Thyroid gland (tissue), 4 donors: ENCODE results near the gene CBL. TPM values are rescaled to one million over a fixed set of nuclear protein-coding genes. Genes with fewer than 3 reads are reported as not detected.

ENCODE experiments used
- DNase-seq, 2 donors: peaks; one replicate each; pipeline ENCODE4 v3.0.0-alpha.2; 2019
- H3K27ac ChIP-seq, 3 donors: fragments of 200-600 bp; sonication (generic); 1 replicate in 2 of 3; 2 replicates in 1 of 3; pipeline ENCODE4 v1.5.1; 2016 to 2019; ENCODE audit warnings: mild to moderate bottlenecking in 1 of 3, moderate library complexity in 1 of 3
- H3K27me3 ChIP-seq: fragments of 200-600 bp; sonication (generic); one replicate; pipeline ENCODE4 v1.5.1; 2019
- H3K36me3 ChIP-seq, 2 donors: fragments of 200-600 bp; sonication (generic); one replicate each; pipeline ENCODE4 v1.5.1; 2016 to 2019
- H3K4me1 ChIP-seq, 2 donors: fragments of 200-600 bp; sonication (generic); one replicate each; pipeline ENCODE4 v1.5.1; 2017 to 2019
- H3K4me3 ChIP-seq, 3 donors: fragments of 200-600 bp; sonication (generic); replicated peaks in 1 of 3; 1 replicate in 2 of 3; 2 replicates in 1 of 3; pipeline ENCODE4 v1.5.1; 2016; ENCODE audit warnings: mild to moderate bottlenecking in 1 of 3
- H3K9me3 ChIP-seq: fragments of 200-600 bp; sonication (generic); one replicate; pipeline ENCODE4 v1.5.1; 2017
- POLR2A ChIP-seq, 2 donors: fragments of 450-650 bp; IDR thresholded peaks; one replicate each; pipeline ENCODE4 v1.6.1; 2017; ENCODE audit warnings: antibody characterized with exemption in 2 of 2, mild to moderate bottlenecking in 2 of 2, moderate library complexity in 1 of 2
- WGBS, 2 donors: methylation state at CpG; one replicate each; pipeline ENCODE4 v1.1.5; 2017; 5-methylcytosine and 5-hydroxymethylcytosine counted together
- intact Hi-C: fragments of 100-400 bp; cut with DNase I; formaldehyde crosslinking; loops from one replicate; pipeline ENCODE4 v1.15.1; 2023
- total RNA-seq, 4 donors: library from RNA; depleted of rRNA; stranded (reverse); fragments of >200 nt; gene quantifications; one replicate each; pipeline ENCODE4 v1.2.3, GENCODE V29; 2016
- TF ChIP-seq, protein P1 (sequence below), 6 experiments: fragments of 200-600 bp in 3 of 6; fragments of 450-650 bp in 3 of 6; sonication (generic) in 3 of 6; IDR thresholded peaks; one replicate each; pipeline ENCODE4 v1.5.1; 2016 to 2019; ENCODE audit warnings: antibody characterized with exemption in 6 of 6, mild to moderate bottlenecking in 2 of 6, inconsistent platforms in 1 of 6, moderate library complexity in 1 of 6

The CBL gene
- total RNA-seq, 4 donors from 2014 or later = 9.4 to 14.5 (median 13.9) TPM

DNA sequence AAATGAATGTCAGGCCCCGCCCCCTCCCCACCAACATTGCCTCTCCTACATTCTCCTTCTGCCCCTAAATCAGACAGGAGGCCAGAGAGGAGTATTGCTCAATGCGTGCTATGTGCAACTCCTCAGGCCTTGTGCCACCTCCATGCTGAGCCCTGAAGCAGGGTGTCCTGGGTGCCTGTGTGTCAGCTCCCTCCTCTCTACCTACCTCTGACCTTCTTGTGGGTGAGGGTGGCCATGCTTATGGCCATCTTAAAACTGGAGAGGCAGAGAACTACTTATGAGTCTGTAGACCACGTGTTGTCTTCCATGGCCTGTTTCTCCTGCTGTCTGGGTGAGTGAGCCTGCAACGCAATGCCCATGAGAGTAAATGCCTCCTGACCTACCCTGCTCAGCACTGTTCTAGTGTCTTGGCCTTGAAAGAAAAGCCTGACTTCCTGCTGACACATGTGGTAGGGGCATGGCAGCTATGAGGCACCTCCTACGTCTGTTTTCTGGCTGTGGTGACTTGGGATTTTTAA lies 100.3 kb downstream of the CBL start:
- no peak for DNase-seq
- Histone ChIP-seq H3K36me3 (peaks cover 8 to 9% of the 10 kb centered on the region in 2 donors), H3K4me3 (no peak overlapping the region), H3K4me1 (no peaks in the 10 kb centered on the region), H3K9me3 (no peaks in the 10 kb centered on the region), H3K27ac (peak overlapping the region in 1 of 3 donors; percentile 45), H3K27me3 (no peaks in the 10 kb centered on the region)
- WGBS, 2 donors = 72 to 78% methylated on average over 4 of the region's 5 CpGs
- intact Hi-C loops = no loop called here
- TF ChIP-seq, protein P1, sequence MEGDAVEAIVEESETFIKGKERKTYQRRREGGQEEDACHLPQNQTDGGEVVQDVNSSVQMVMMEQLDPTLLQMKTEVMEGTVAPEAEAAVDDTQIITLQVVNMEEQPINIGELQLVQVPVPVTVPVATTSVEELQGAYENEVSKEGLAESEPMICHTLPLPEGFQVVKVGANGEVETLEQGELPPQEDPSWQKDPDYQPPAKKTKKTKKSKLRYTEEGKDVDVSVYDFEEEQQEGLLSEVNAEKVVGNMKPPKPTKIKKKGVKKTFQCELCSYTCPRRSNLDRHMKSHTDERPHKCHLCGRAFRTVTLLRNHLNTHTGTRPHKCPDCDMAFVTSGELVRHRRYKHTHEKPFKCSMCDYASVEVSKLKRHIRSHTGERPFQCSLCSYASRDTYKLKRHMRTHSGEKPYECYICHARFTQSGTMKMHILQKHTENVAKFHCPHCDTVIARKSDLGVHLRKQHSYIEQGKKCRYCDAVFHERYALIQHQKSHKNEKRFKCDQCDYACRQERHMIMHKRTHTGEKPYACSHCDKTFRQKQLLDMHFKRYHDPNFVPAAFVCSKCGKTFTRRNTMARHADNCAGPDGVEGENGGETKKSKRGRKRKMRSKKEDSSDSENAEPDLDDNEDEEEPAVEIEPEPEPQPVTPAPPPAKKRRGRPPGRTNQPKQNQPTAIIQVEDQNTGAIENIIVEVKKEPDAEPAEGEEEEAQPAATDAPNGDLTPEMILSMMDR (IDR thresholded peaks at IDR 0.05) = no peak
- no peak for TF ChIP-seq POLR2A (IDR thresholded peaks at IDR 0.05)

DNA sequence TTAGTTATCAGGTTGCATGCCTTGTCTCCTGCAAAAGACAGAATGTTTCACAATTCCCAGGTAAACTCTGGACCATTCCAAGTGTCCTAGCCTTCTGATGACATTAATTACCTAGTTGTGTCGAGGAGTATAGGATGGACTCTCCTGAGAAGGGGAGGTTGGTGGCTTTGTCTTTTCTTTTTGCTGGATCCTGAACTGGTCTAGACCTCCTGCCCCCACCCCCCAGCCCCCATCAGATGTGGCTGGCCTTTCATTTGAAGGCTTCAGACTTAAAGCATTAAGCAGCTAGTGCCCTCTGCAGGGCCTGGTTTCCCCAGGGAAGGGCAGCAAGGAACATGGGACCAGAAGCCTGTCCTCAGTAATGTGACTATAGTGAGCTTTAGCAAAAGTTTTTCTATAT lies 101.1 kb downstream of the CBL start:
- Histone ChIP-seq H3K36me3 (peaks cover 6% of the 10 kb centered on the region in 2 donors), H3K27ac (peak overlapping the region in 1 of 3 donors; percentile 17), H3K9me3 (no peaks in the 10 kb centered on the region), H3K27me3 (no peaks in the 10 kb centered on the region), H3K4me1 (no peaks in the 10 kb centered on the region), H3K4me3 (no peak overlapping the region)
- 54 to 86% methylated on average over 1 of the region's 1 CpG for WGBS, 2 donors
- TF ChIP-seq, protein P1 (IDR thresholded peaks at IDR 0.05) = no peak
- no peak for TF ChIP-seq POLR2A (IDR thresholded peaks at IDR 0.05)
- intact Hi-C loops = no loop called here
- DNase-seq = no peak

DNA sequence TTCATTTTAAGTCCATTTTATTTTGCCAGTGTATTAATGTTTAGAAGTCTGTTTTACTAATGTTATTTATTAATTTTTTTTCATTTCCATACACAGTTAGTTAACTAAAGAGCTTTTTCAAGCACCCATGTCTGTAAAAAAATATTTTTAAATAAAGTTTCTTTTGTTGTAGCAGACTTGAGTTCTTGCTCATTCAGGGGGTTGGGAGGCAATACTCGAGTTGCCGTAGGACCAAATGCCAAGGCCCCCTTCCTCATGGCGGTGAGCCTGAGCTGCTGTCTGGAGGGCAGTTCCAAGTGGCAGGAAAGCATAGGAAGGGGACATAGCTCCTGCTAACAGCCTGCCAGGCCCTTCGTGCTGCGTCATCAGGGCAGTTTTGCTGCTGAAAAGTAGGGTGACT lies 101.8 kb downstream of the CBL start:
- Histone ChIP-seq H3K4me3 (no peak overlapping the region), H3K27me3 (no peaks in the 10 kb centered on the region), H3K36me3 (peaks cover 0 to 6% of the 10 kb centered on the region in 2 donors), H3K9me3 (no peaks in the 10 kb centered on the region), H3K27ac (no peak overlapping the region), H3K4me1 (no peaks in the 10 kb centered on the region)
- DNase-seq = no peak
- 83 to 85% methylated on average over 5 of the region's 5 CpGs for WGBS, 2 donors
- TF ChIP-seq, protein P1 (IDR thresholded peaks at IDR 0.05) = no peak
- TF ChIP-seq POLR2A (IDR thresholded peaks at IDR 0.05) = no peak
- intact Hi-C loops = no loop called here

DNA sequence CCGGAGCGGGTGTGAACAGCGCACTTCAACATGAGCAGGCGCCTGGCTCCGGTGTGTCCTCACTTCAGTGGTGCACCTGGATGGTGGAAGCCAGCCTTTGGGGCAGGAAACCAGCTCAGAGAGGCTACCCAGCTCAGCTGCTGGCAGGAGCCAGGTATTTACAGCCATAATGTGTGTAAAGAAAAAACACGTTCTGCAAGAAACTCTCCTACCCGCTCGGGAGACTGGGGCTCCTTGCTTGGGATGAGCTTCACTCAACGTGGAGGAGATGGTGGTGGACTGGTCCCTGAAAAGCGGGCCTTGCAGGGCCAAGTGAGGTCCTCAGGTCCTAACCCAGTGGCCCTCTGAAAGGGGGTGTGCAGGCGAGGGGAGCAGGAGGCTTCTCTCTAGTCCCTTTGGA lies 103.3 kb downstream of the CBL start:
- Histone ChIP-seq H3K27ac (no peak overlapping the region), H3K4me3 (no peak overlapping the region), H3K4me1 (no peaks in the 10 kb centered on the region), H3K9me3 (no peaks in the 10 kb centered on the region), H3K36me3 (no peaks in the 10 kb centered on the region), H3K27me3 (no peaks in the 10 kb centered on the region)
- no peak for DNase-seq
- TF ChIP-seq POLR2A (IDR thresholded peaks at IDR 0.05) = no peak
- TF ChIP-seq, protein P1 (IDR thresholded peaks at IDR 0.05) = no peak
- 91 to 99% methylated on average over 9 to 11 of the region's 11 CpGs for WGBS, 2 donors
- intact Hi-C loops = no loop called here

DNA sequence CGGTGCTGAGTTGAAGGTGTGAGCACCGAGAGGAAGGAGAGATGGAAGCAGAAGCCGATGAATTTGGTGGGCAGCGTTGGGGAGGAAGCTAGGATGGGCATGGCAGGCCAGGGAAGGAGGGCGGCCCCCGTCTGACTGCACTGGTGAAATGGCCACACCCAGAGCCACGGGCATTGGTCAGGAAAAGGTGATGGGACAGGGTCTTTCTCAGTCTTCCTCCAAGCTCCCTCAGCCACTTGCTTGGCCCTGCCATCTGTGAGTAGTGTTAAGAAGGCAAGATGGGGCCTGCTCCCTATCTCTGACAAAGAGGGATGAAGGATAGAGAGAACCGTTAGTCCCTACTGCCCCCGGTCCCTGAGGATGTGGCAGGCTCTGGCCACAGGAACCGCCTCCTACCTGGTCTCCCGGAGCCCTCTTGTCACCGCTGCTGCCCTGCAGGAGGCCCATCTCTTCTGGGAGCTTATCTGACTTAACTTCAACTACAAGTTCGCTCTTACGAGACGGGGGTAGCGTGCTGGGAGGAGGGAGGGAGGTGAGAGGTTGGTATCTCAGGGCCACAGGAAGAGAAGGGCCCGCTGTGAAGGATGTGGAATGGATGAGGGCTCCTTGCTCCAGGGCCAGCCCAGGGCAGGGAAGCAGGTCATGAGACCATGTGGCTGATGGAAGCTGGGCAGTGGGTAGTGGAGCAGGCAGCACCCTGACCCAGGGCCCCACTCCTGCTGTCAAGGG lies 104.0 kb downstream of the CBL start:
- Histone ChIP-seq H3K9me3 (no peaks in the 10 kb centered on the region), H3K4me1 (peaks cover under 1 to 3% of the 10 kb centered on the region in 2 donors), H3K4me3 (no peak overlapping the region), H3K27ac (no peak overlapping the region), H3K27me3 (no peaks in the 10 kb centered on the region), H3K36me3 (no peaks in the 10 kb centered on the region)
- DNase-seq = no peak
- intact Hi-C loops = no loop called here
- no peak for TF ChIP-seq POLR2A (IDR thresholded peaks at IDR 0.05)
- TF ChIP-seq, protein P1 (IDR thresholded peaks at IDR 0.05) = no peak
- WGBS, 2 donors = 83% methylated on average over 16 to 17 of the region's 17 CpGs
